Body of pancreas (tissue), 4 donors: ENCODE measurements around the gene RC3H1.

Experiments
- CTCF ChIP-seq, 7 experiments: fragments of 450-650 bp in 4 of 7; fragments of 200-600 bp in 3 of 7; sonication (generic) in 3 of 7; IDR thresholded peaks; one replicate each; pipeline ENCODE4 v1.5.1; 2016 to 2019; ENCODE audit warnings: antibody characterized with exemption in 7 of 7
- POLR2A ChIP-seq, 3 donors: fragments of 450-650 bp; IDR thresholded peaks; one replicate each; pipeline ENCODE4 v1.6.1; 2016; ENCODE audit warnings: antibody characterized with exemption in 3 of 3, mild to moderate bottlenecking in 2 of 3

DNA sequence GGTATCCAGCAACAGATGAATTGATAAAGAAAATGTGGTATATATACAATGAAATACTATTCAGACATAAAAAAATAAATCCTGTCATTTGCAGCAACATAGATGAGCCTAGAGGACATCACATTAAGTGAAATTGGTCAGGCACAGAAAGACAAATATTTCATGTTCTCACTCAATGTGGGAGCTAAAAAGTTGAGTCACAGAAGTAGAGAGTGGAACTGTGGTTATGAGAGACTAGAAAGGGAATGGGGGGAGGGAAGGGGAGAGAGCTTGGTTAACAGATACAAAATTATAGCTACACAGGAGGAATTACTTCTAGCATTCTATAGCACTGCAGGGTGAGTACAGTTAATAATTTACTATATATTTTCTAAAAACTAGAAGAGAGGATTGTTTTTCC lies 68.0 kb downstream of the RC3H1 start:
- TF ChIP-seq POLR2A (IDR thresholded peaks at IDR 0.05) = no peak
- TF ChIP-seq CTCF (IDR thresholded peaks at IDR 0.05) = no peak
